NCI-H345 (cell line): ENCODE measurements around the gene MSI1.
A peak's percentile ranks its signal among the peaks of the same experiment; 100 is the strongest.

Experiments used
- DNase-seq: peaks from one replicate; lab custom pipeline; 2025; lab: John Stamatoyannopoulos, UW

The MSI1 gene

GRCh38 chr12:120321382-120322202 lies 47.4 kb downstream of the MSI1 start:
- no peak for DNase-seq

GRCh38 chr12:120317224-120318105 lies 51.5 kb downstream of the MSI1 start:
- peak; percentile 100 for DNase-seq

- DNase-seq = no peak
Observed at GRCh38 chr12:120316798-120317223, 52.2 kb downstream of the MSI1 start.

GRCh38 chr12:120314220-120314619 lies 54.7 kb downstream of the MSI1 start:
- DNase-seq = no peak

GRCh38 chr12:120301962-120302815 lies 66.8 kb downstream of the MSI1 start, which contains the start of gene SIRT4:
TSS of gene SIRT4 (plus strand) at chr12:120302321. CDS start at chr12:120303562, 1,241 bp downstream.
- DNase-seq = peak; percentile 93

- DNase-seq = peak; percentile 84
Observed at GRCh38 chr12:120292661-120293531, 76.1 kb downstream of the MSI1 start, which contains the start of gene RNU4-1. TSS of gene RNU4-1 (minus strand) at chr12:120293237.

- no peak for DNase-seq
Observed at GRCh38 chr12:120292411-120292660, 76.6 kb downstream of the MSI1 start.
